MM.1S (cell line): Measurements from ENCODE around the gene BCAS4.
"Not testable (repeated sequence)": the region's sequence is repeated elsewhere in the genome, so short reads cannot be mapped to it uniquely, and the experiment has no call there.

Experiments used
- DNase-seq: peaks from one replicate; pipeline ENCODE4 v3.0.0-alpha.2; 2015
- H2AFZ ChIP-seq: fragments of 300-600 bp; sonication (generic); 2 replicates; pipeline ENCODE4 v1.6.0; 2016; ENCODE audit warnings: antibody characterized with exemption, low read length
- H3F3A ChIP-seq: fragments of 300-600 bp; sonication (generic); 2 replicates; pipeline ENCODE4 v1.6.1; 2016; ENCODE audit warnings: mild to moderate bottlenecking, antibody characterized with exemption, low read length, moderate library complexity, mixed read lengths; ENCODE audit not compliant: insufficient read depth
- H3K27ac ChIP-seq: fragments of 300-600 bp; sonication (generic); 2 replicates; pipeline ENCODE4 v1.5.1; 2016; ENCODE audit warnings: mild to moderate bottlenecking, low read length
- H3K27me3 ChIP-seq: fragments of 300-600 bp; sonication (generic); replicated peaks from 2 replicates; pipeline ENCODE4 v1.6.0; 2016; ENCODE audit warnings: low read length; ENCODE audit not compliant: insufficient read depth
- H3K36me3 ChIP-seq: fragments of 300-600 bp; sonication (generic); replicated peaks from 2 replicates; pipeline ENCODE4 v1.6.1; 2016; ENCODE audit warnings: mild to moderate bottlenecking, low read length, mixed read lengths; ENCODE audit not compliant: insufficient read depth
- H3K4me1 ChIP-seq: fragments of 300-600 bp; sonication (generic); 2 replicates; pipeline ENCODE4 v1.6.1; 2016; ENCODE audit warnings: low read length, mixed read lengths
- H3K4me2 ChIP-seq: fragments of 300-600 bp; sonication (generic); 2 replicates; pipeline ENCODE4 v1.6.0; 2016; ENCODE audit warnings: low read depth, low read length
- H3K4me3 ChIP-seq: fragments of 300-600 bp; sonication (generic); 2 replicates; pipeline ENCODE4 v1.5.1; 2016; ENCODE audit warnings: low read length, mixed read lengths
- H3K79me2 ChIP-seq: fragments of 300-600 bp; sonication (generic); 2 replicates; pipeline ENCODE4 v1.6.1; 2016; ENCODE audit warnings: mixed run types, low read length, mixed read lengths
- H3K9ac ChIP-seq: fragments of 300-600 bp; sonication (generic); 2 replicates; pipeline ENCODE4 v1.6.1; 2016; ENCODE audit warnings: low read length, mixed read lengths
- H3K9me2 ChIP-seq: fragments of 300-600 bp; sonication (generic); replicated peaks from 2 replicates; pipeline ENCODE4 v1.6.1; 2016; ENCODE audit warnings: mild to moderate bottlenecking, low read length, mixed read lengths; ENCODE audit not compliant: insufficient read depth
- H3K9me3 ChIP-seq: fragments of 300-600 bp; sonication (generic); replicated peaks from 2 replicates; pipeline ENCODE4 v1.6.1; 2016; ENCODE audit warnings: mild to moderate bottlenecking, low read length, mixed read lengths; ENCODE audit not compliant: insufficient read depth
- H4K20me1 ChIP-seq: fragments of 300-600 bp; sonication (generic); 2 replicates; pipeline ENCODE4 v1.6.1; 2016; ENCODE audit warnings: mild to moderate bottlenecking, low read length, moderate library complexity, mixed read lengths; ENCODE audit not compliant: insufficient read depth
- CTCF ChIP-seq: fragments of 300-600 bp; sonication (generic); IDR thresholded peaks from 2 replicates; pipeline ENCODE4 v1.5.1; 2016; ENCODE audit warnings: antibody characterized with exemption, low read length, mixed read lengths
- EZH2 ChIP-seq: fragments of 300-600 bp; sonication (generic); optimal IDR thresholded peaks from 2 replicates; pipeline ENCODE3; 2017; ENCODE audit warnings: low read depth, mild to moderate bottlenecking, antibody characterized with exemption, low read length, mixed read lengths
- EZH2phosphoT487 ChIP-seq: fragments of 300-600 bp; sonication (generic); IDR thresholded peaks from 2 replicates; pipeline ENCODE4 v1.6.1; 2018; ENCODE audit warnings: antibody characterized with exemption, low read length

BCAS4 gene

GRCh38 chr20:50799176-50799889, 4.5 kb downstream of the BCAS4 start:
- Histone ChIP-seq H3K4me1 (no peaks in the 10 kb centered on the region), H3K36me3 (no peaks in the 10 kb centered on the region), H4K20me1 (no peaks in the 10 kb centered on the region), H3K27ac (no peak overlapping the region), H3K9me2 (no peaks in the 10 kb centered on the region), H3F3A (peaks cover 13% of the 10 kb centered on the region), H3K4me2 (no peak overlapping the region), H3K9me3 (no peaks in the 10 kb centered on the region), H3K79me2 (no peaks in the 10 kb centered on the region), H3K27me3 (no peaks in the 10 kb centered on the region), H2AFZ (no peak overlapping the region), H3K4me3 (no peak overlapping the region), H3K9ac (no peak overlapping the region)
- TF ChIP-seq EZH2phosphoT487 (no peak), EZH2 (no peak), CTCF (no peak)
- no peak for DNase-seq

- Histone ChIP-seq H3K9me3 (no peaks in the 10 kb centered on the region), H3K4me1 (no peaks in the 10 kb centered on the region), H3K79me2 (no peaks in the 10 kb centered on the region), H2AFZ (no peak overlapping the region), H3K9me2 (no peaks in the 10 kb centered on the region), H3K4me2 (no peak overlapping the region), H3K9ac (no peak overlapping the region), H3K4me3 (no peak overlapping the region), H3K27ac (no peak overlapping the region), H3K27me3 (no peaks in the 10 kb centered on the region), H3F3A (peaks cover 9% of the 10 kb centered on the region; the same call in 1 of the 2 replicates), H4K20me1 (no peaks in the 10 kb centered on the region), H3K36me3 (no peaks in the 10 kb centered on the region)
- TF ChIP-seq EZH2phosphoT487 (no peak), EZH2 (no peak), CTCF (no peak)
- no peak for DNase-seq
Measured at GRCh38 chr20:50799890-50800550, 5.2 kb downstream of the BCAS4 start.

GRCh38 chr20:50800986-50801746, 6.3 kb downstream of the BCAS4 start:
- not testable (repeated sequence) for H4K20me1 ChIP-seq, H3F3A ChIP-seq, H3K9me3 ChIP-seq, H3K9ac ChIP-seq, H2AFZ ChIP-seq, H3K27me3 ChIP-seq, H3K79me2 ChIP-seq, H3K4me2 ChIP-seq, H3K9me2 ChIP-seq, H3K4me3 ChIP-seq, H3K4me1 ChIP-seq, DNase-seq, H3K27ac ChIP-seq, H3K36me3 ChIP-seq
